LoVo (cell line): ENCODE results near the gene TRDN.
"Not testable (repeated sequence)": the region's sequence is repeated elsewhere in the genome, so short reads cannot be mapped to it uniquely, and the experiment has no call there.

Source experiments
- DNase-seq: peaks from one replicate; pipeline ENCODE4 v3.0.0-alpha.2; 2016; ENCODE audit warnings: low spot score

The TRDN gene

DNA sequence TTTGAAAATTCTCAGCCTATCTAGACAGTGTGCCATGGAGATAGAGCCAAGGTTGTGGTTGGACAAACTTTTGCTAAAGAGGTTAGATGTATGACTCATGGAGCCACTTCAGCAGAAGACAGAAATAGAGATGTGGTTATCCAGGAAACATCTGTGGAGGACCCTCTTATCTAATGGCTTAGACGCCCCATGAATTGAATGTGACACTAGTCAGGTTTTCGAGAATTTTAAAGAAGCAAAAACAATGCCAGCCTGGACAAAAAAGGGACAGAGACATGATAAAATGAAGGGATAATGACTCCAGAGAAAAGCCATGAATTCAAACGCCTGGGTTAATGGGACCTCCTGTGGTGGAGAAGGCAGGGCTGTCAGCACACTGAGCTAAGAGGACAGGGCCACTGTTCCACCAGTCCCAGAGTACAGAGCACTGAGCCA lies 360.2 kb downstream of the TRDN start:
- DNase-seq: no peak

DNA sequence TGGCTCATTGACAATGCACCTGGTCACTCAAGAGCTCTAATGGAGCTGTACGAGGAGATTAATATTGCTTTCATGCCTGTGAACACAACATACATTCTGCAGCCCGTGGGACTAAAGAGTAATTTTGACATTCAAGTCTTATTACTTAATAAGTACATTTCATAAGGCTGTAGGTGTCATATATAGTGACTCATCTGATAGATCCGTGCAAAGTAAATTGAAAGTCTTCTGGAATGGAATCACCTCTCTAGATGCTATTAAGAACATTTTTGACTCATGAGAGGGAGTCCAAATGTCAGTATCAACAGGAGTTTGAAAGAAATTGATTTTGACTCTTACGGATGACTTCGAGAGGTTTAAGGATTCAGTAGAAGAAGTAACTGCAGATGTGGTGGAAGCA lies 372.8 kb downstream of the TRDN start:
- no peak for DNase-seq

DNA sequence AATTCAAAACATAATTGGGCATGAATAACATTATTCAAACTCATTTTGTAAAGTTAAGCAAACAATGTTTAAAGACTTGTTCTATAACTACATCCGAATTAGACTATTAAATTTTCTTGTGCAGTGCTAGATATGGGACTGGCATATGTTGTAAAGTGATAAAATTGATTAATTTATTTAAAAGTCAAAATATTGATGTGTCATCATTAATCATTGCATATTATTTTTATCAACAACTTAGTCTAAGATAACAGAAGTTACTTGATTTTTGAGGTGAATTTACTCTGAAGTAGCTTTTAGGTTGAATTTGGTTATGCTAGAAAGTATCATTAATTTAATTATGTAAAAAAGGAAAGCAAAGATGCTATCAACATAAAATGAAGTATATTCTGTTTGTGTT lies 396.1 kb downstream of the TRDN start:
- DNase-seq: no peak

DNA sequence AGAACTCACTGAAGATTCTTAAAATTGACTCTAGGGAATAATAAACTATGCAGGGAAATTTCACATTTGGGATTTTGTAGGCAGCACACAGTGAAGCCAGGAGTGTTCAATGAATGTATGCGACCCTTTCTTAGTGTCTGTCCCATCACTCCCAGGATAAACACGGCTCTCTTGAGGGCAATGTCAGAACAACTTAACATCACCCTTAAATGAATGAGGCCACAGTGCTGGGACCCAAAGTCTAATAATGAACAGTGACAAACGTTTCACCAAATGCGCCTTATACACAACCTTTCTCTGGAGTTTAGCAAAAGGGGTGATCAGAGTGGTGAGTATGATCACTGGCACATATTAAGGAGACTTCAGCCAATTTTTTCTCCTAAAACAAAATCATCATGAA lies 403.4 kb downstream of the TRDN start:
- DNase-seq: no peak

DNA sequence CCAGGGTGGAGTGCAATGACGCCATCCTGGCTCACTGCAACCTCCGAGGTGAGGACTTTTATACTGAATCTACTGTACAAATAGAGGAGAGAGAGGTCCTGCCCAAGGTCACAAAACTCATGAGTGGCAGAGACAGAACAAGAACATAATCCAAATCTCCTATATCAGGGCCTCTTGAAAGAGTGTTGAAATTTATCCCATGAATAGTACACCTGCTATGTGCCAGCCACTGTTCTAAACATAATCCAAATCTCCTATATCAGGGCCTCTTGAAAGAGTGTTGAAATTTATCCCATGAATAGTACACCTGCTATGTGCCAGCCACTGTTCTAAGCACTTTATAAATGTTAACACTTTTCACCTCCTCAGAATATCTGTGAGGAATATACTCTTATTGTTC lies 409.0 kb downstream of the TRDN start:
- DNase-seq: not testable (repeated sequence)

DNA sequence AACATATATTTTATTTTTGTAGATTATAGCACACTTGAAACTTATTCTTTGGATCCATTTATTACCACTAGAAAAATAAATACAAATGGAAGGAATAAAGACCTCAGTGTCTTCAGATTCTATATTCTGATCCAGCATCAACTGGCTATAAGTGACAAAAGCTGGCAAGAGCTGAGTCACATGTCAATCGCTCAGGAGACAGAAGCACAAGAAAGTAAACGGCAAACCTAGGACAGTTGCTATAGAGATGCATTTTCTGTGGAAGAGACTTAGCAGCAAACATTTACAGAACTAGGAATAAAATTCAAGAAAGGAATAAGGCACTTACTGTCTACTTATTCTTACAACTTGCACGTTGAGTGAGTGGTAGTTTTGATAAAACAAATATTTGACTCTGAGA lies 410.4 kb downstream of the TRDN start:
- no peak for DNase-seq

DNA sequence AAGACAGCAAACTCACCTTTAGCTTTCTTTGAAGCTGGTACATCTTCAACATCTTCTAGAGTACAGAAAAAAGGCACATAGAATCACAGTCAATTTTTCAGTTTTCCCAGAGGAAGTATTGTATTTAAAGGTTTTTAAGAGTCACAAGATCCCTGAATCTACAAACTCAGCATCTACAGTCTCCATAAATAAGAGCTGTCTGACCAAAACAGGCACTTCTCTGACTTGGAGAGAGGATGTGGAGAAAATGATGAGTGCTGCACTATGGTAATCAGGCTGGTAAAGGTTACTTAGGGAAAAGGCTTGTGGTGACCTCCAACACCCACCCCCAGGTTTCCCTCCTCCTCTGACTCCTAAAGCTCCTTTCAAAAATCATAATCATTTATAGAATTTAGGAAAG lies 412.7 kb downstream of the TRDN start:
- no peak for DNase-seq

DNA sequence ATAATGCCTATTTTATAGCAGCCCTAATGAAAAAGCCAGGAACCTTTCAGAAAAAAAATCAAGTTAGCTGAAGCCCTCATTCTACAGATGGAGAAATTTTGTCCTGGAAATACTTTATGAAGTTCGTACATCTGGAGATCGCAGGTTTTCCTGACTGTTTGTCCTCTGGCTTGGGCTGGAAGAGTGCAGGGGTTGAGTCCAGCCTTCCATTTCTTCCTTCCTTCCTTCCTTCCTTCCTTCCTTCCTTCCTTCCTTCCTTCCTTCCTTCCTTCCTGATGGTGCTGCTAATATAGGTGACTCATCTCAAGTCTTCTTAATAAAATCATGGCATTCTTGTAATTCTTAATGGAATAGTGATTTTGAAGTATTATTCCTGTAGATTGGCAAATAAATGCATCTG lies 413.3 kb downstream of the TRDN start:
- no peak for DNase-seq

DNA sequence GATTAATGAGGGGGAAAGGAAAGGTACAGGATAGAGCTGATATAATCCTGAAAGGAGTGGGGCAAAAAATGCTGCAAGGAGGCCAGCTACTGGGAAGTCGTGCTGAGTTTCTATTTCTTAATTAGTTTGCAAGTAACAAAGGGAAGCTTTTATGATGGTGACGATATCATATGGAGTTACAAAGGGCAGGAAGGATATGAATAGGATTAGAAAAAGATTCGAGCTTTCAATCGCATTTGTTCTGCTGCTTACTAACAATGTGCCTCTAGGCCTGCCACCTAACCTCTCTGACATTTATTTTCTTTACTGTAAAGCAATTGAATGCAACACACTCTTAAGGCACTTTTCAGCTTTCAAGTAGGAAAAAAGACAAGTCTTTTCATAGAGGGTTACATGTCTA lies 421.5 kb downstream of the TRDN start:
- no peak for DNase-seq

DNA sequence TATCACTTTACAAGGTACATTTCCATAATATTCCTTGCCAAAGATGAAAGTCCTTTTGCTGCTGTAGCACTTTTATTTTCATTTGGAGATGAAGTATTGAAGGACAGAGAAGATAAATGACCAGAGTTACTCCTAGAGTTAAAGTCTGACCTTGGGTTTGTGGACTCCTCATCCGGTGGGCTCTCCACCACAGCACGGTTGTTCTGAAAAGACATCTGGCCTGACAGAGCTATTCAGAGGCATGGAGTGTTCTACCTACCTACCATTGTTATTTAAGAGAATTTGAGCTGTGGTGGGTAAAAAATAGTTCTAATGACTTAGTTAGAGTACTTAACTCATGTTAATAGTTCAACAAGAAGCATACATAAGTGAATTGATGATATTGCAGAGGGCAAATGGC lies 422.3 kb downstream of the TRDN start:
- no peak for DNase-seq

DNA sequence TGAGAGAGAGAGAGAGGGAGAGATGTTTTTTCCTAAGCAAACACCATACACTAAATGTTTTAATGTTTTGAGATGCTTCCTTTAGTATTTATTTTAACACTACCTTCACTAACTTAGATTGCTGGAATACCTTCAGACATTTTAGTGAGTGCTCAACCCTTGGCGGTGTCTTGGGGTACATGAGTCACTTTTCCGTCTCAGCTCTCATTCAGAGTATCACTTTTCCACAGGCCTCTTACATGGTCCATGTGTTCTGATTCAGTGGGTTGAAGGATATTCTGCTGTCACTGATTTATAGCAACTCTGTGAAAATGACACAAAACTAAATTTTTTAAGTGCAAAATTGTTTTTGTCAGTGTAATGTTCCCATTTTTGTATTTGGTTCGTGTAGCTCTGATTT lies 422.8 kb downstream of the TRDN start:
- DNase-seq: no peak

DNA sequence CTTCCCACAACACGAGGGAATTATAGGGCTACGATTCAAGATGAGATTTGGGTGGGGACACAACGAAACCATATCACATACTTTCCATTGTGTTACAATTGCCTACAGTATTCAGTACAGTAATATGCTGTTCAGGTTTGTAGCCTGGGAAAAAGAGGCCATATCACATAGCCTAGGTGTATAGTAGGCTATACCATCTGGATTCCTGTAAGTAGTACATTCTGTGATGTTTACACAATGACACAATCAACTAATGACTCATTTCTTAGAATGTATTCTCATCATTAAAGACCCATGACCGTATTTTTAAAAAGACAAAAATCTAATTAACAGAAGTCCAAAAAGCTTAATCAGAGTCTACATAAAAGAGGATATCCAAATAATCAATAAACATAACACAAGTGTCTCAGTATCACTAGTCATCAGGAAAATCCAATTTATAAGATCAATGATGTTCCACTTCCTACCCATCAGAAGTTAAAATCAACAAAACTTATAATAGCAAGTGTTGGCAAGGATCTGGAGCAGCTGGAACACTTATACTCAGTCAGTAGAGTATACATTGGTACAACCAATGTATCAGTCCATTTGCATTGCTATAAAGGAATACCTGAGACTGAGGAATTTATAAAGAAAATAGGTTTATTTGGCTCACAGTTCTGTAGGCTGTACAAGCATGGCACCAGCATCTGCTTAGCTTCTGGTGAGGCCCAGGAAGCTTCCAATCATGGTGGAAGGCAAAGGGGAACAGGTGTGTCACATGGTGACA lies 424.8 kb downstream of the TRDN start:
- DNase-seq: no peak

DNA sequence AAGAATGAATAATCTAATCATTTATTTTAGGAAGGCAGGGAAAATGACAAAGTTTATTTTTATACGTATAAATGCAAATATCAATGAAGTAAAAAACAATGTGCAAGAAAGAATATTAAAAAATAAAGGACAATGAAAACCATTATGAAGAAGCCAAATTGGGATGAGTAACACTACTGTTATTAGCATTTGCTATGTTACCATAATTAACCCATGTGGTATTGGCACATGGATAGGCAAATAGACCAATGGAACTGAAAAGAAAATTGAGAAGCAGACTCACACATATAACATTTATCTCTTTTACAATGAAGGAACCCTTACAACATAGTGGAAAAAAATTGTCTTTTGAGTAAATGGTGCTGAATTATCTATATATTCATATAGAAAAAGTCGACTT lies 426.1 kb downstream of the TRDN start:
- DNase-seq: no peak

DNA sequence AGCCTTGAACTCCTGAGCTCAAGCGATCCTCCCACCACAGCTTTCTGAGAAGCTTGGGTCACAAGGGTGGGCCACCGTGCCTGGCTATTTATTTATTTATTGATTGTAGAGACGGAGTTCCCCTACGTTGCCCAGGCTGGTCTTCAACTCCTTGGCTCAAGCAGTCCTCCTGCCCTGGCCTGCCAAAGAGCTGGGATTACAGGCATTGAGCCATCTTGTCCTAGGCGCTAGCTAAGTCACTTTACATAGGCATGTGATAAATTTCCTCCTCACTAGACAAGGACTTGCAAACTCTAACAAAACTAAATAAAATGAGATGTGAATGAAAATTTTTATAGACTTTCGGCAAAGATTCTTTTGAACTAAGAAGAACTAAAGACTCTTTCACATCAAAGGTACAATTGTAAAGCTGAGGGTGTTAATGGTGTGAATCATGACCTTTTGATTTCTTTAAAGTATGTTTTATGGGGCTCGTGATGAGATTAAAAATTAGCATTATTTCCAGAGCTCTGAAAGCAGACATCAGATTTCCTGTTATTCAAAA lies 428.7 kb downstream of the TRDN start:
- DNase-seq: no peak

DNA sequence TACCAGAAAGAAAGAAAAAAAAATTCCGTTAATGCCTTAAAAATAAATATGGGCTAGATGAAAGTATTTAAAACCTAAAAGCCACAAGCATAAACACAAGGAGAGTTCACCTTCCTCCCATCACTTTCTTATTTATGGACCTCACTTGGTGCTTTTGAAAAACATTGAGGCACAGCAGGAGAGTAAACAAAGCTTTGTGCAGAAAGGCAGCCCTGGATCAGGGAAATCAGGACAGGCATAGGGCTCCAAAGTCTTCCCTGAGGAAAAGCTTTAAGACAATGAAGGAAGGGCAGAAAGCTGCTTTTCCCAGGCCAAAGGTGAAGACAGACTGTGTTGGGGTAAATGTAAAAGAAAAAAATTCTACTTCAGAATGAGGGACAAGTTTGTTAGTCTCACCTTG lies 432.8 kb downstream of the TRDN start:
- DNase-seq: no peak

DNA sequence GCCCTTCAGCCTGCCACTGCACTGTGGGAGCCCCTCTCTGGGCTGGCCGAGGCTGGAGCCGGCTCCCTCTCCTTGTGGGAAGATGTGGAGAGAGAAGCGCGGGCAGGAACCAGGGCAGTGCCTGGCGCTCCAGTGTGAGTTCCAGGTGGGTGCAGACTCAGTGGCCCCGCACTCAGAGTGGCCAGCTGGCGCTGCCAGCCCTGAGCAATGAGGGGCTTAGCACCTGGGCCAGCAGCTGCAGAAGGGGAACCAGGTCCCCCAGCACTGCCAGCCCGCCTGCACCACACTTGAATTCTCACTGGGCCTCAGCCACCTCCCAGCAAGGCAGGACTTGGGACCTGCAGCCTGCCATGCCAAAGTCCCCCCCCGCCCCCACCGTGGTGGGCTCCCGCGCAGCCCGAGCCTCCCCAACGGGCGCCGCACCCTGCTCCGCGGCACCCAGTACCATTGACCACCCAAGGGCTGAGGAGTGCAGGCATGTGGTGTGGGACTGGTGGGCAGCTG lies 434.8 kb downstream of the TRDN start:
- no peak for DNase-seq

DNA sequence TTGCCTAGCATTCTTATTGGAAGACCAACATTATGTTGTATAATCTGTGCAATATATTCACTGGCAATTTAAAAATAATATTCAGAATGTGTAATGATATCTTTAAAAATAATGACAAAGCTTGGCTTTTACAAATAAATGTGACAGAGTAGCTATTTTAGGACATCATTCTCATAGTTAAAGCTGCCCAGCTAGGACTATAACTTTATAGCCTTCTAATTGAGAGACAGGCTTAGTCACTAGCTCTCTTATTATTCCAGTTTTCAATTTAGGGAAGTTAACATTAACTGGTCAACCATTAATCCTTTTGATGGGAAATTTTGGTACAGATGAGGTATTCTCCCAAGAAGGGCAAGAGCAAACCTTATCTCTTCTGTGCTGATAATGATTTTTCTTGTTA lies 443.5 kb downstream of the TRDN start:
- no peak for DNase-seq

DNA sequence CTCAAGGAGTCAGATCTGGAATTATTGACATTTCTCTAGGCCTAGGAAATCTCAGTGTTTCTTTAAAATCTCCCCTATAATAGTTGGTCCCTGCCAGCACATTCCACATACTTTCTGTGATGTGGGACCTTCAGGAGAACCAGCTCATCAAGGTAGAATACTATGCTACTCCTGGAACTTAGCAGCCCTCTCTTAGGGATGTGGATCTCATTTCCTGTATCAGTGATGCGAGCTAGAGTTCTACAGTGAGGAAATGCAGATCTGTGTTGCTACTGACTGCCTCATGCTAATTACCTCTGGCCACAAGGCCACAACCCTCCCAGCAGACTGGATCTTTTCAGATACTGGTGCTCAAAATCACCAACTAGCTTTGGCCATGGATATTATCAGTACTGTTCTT lies 446.9 kb downstream of the TRDN start:
- no peak for DNase-seq

DNA sequence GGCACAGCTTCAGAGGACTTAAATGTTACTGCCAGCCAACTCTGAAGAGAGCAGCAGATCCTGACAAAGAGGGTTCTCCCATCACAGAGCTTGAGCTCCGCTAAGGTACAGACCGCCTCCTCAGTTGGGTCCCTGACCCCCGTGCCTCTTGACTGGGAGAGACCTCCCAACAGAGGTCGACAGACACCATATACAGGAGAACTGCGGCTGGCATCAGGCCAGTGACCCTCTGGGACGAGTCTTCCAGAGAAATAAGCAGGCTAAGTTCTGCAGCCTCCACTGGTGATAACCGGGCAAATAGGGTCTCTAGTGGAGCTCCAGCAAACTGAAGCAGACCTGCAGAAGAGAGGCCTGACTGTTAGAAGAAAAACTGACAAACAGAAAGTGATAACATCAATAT lies 453.8 kb downstream of the TRDN start:
- no peak for DNase-seq

DNA sequence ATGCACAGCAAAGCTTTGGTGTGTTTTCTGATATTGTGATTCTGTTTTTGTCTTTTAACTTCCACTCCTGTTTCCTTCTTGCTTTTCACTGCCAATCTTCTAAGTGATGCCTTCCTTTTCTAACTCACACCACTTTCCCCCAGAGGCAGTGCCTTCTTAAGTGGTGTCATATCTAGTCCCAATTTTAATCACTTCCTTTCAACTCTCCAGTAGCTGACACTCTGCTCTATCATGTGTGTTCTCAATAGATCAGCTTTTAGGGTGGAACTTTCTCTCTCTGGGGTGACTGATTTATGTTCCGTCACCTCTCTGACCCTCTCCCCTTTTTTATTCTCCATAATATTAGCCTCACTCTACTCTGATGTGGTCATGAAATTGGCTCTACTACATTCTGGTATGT lies 460.0 kb downstream of the TRDN start:
- no peak for DNase-seq

DNA sequence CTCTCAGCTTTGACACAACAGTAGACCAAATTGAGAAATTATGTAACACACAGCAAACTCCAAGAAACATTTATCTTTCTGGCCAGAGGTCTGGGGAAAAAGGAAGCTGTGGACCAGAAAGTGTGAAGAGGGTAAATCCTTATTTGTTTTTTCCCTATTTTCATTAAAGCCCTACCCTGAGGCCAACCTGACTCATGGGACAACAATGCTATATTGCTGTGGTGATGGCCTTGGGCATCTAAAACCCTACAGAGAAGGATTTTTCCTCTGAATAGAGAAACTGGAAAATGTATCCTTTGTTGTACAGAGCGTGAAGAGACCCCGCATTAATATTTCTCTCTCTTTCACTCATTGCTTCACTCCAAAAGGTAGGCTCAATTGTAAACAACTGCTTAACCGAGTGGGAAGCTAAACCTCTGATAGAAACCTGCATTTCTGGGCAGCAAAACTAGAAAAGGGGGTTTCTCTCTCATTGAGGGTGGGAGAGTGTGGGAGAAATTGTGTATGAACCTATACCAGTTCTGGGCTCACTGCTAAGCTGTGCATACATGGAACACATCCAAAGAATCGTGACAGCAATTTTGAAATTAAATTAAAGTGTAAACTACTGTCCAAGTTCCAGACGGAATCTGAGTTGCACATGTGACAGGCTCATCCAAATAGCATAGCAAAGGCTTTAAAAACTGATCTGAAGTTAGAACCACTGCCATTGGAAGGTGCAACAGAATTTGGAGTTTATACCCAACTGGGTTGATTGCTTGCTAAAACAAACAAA lies 465.2 kb downstream of the TRDN start:
- DNase-seq: no peak

DNA sequence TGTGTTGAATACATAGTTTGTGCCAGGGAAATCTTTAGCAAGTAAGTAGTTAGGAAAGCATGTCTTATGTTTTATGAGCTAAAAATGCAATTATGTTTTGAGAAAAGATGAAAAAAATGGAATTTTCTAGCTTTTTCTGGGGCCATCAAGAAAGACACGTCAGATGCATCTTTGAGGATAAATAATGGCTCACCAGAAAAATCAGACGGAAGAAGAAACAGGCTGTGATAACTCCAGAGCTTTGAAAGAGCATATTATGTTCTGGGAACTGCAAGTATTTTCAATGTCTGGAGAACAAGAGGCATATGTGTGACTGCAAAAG lies 467.0 kb downstream of the TRDN start:
- DNase-seq: no peak
